ENCODE results near the gene SLC16A5.

DNA sequence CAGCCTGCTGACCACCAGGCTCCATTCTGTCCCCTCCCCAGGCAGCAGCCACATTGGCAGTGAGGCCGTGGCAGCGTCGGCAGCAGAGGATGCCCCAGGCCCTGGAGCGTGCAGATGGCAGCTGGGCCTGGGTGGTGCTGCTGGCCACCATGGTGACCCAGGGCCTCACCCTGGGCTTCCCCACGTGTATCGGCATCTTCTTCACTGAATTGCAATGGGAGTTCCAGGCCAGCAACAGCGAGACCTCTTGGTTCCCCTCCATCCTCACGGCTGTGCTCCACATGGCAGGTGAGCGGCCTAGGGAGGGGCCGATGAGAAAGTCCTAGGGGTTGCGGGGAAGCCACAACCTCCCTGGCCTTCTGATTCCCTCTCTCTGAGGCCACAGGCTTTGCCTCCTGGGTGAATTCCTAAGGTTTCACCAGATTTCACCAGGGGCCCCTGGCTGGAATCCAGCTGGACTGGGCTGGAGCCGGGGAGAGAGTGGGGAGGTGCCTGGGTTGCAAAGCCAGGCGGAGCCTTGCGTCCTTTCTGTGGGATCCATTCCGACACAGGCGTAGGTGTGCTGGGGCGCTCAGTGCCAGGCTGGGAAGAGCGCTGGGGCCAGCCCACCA is 5.9 kb downstream of the SLC16A5 start:
- TF ChIP-seq, protein P1, sequence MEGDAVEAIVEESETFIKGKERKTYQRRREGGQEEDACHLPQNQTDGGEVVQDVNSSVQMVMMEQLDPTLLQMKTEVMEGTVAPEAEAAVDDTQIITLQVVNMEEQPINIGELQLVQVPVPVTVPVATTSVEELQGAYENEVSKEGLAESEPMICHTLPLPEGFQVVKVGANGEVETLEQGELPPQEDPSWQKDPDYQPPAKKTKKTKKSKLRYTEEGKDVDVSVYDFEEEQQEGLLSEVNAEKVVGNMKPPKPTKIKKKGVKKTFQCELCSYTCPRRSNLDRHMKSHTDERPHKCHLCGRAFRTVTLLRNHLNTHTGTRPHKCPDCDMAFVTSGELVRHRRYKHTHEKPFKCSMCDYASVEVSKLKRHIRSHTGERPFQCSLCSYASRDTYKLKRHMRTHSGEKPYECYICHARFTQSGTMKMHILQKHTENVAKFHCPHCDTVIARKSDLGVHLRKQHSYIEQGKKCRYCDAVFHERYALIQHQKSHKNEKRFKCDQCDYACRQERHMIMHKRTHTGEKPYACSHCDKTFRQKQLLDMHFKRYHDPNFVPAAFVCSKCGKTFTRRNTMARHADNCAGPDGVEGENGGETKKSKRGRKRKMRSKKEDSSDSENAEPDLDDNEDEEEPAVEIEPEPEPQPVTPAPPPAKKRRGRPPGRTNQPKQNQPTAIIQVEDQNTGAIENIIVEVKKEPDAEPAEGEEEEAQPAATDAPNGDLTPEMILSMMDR (optimal IDR thresholded peaks at IDR 0.05 in 1 of 3, IDR thresholded peaks at IDR 0.05 in 1 of 3, conservative IDR thresholded peaks at IDR 0.05 in 1 of 3; ENCODE audit: extremely low read depth in 1 of 3, insufficient read depth in 2 of 3, low read length in 3 of 3): no peak
- no peak for TF ChIP-seq EZH2 (IDR thresholded peaks at IDR 0.05; ENCODE audit: low read length)
